ENCODE measurements around the gene EREG. TPM values are rescaled to one million over a fixed set of nuclear protein-coding genes. Genes with fewer than 3 reads are reported as not detected.

Gene EREG
- total RNA-seq, 1 experiment from 2014 or later = 0.46 TPM

DNA sequence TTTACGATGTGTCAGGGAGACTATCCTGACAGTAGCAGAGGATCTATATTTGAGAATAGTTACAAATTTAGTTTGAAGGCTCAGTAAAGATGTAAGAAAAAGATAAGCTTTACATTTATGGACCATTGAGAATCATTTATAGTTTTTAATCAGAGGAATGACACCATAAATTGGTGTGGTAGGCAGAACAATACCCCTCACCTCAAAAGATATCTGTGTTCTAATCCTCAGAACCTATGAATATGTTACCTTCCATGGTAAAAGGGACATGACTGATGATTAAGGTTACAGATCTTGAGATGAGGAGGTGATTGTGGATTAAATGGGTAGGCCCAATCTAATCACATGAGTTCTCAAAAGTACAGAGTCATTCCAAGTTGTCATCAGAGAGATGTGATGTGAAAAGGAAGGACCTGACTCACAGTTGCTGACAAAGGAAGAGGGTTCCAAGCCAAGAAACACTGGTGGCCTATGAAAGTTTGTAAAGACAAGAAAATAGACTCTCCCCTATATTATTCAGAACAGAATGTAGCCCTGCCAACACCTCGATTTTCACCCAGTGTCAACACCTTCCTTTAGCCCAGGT is 27.0 kb downstream of the EREG start:
- ChIA-PET POLR2A (ENCODE audit: unreplicated experiment) (no interaction called here), CTCF (no interaction called here)
- H4K20me1 ChIP-seq (ENCODE audit: insufficient read depth) = no peaks in the 10 kb centered on the region
- H3K4me3 ChIP-seq = no peak overlapping the region
- no peak for DNase-seq
- H3K9me3 ChIP-seq (ENCODE audit: insufficient read depth, low read depth) = no peaks in the 10 kb centered on the region
- no peaks in the 10 kb centered on the region for H3K27me3 ChIP-seq (ENCODE audit: insufficient read depth, low read depth)
- no TSS peak for BruUV-seq (replicated peaks)
- H3K79me2 ChIP-seq (ENCODE audit: low read depth) = no peaks in the 10 kb centered on the region
- H3K36me3 ChIP-seq (ENCODE audit: low read depth) = no peaks in the 10 kb centered on the region
- no peak overlapping the region for H3K4me2 ChIP-seq
- H3K4me1 ChIP-seq (replicated peaks; ENCODE audit: insufficient read depth) = no peaks in the 10 kb centered on the region; the same call in 1 of the 2 replicates
- no peaks in the 10 kb centered on the region for H3K9me2 ChIP-seq (ENCODE audit: insufficient read depth)
- no peaks in the 10 kb centered on the region for H3F3A ChIP-seq (ENCODE audit: insufficient read depth, low read depth)
- no peak for TF ChIP-seq EZH2 (IDR thresholded peaks at IDR 0.05; ENCODE audit: low read depth)
- TF ChIP-seq, protein P1, sequence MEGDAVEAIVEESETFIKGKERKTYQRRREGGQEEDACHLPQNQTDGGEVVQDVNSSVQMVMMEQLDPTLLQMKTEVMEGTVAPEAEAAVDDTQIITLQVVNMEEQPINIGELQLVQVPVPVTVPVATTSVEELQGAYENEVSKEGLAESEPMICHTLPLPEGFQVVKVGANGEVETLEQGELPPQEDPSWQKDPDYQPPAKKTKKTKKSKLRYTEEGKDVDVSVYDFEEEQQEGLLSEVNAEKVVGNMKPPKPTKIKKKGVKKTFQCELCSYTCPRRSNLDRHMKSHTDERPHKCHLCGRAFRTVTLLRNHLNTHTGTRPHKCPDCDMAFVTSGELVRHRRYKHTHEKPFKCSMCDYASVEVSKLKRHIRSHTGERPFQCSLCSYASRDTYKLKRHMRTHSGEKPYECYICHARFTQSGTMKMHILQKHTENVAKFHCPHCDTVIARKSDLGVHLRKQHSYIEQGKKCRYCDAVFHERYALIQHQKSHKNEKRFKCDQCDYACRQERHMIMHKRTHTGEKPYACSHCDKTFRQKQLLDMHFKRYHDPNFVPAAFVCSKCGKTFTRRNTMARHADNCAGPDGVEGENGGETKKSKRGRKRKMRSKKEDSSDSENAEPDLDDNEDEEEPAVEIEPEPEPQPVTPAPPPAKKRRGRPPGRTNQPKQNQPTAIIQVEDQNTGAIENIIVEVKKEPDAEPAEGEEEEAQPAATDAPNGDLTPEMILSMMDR (conservative IDR thresholded peaks at IDR 0.05) = no peak
- H2AFZ ChIP-seq = no peak overlapping the region
- intact Hi-C loops (cut with micrococcal nuclease; ENCODE audit: unreplicated experiment) = no loop called here
- no peak overlapping the region for H3K27ac ChIP-seq

GRCh38 chr4:74394476-74395136 is 29.7 kb downstream of the EREG start:
- Histone ChIP-seq H2AFZ (no peak overlapping the region), H3K4me3 (no peak overlapping the region), H3K9me3 (ENCODE audit: insufficient read depth, low read depth) (no peaks in the 10 kb centered on the region), H3F3A (ENCODE audit: insufficient read depth, low read depth) (no peaks in the 10 kb centered on the region), H3K36me3 (ENCODE audit: low read depth) (no peaks in the 10 kb centered on the region), H3K4me1 (replicated peaks; ENCODE audit: insufficient read depth) (no peaks in the 10 kb centered on the region; the same call in 1 of the 2 replicates), H3K79me2 (ENCODE audit: low read depth) (no peaks in the 10 kb centered on the region), H3K4me2 (no peak overlapping the region), H3K27ac (0 out of 2 replicates have a peak overlapping the region, but pooled peaks have one; percentile 16), H3K9me2 (ENCODE audit: insufficient read depth) (no peaks in the 10 kb centered on the region), H3K27me3 (ENCODE audit: insufficient read depth, low read depth) (no peaks in the 10 kb centered on the region), H4K20me1 (ENCODE audit: insufficient read depth) (no peaks in the 10 kb centered on the region)
- DNase-seq = peak; percentile 40 to 58
- ChIA-PET CTCF (no interaction called here), POLR2A (ENCODE audit: unreplicated experiment) (no interaction called here)
- TF ChIP-seq EZH2 (IDR thresholded peaks at IDR 0.05; ENCODE audit: low read depth) = no peak
- TF ChIP-seq, protein P1 (conservative IDR thresholded peaks at IDR 0.05) = no peak
- intact Hi-C loops (cut with micrococcal nuclease; ENCODE audit: unreplicated experiment) = loop anchor here (2.0 kb wide), 1 partner anchor 20 kb away; no protein-coding TSS in a partner anchor
- BruUV-seq (replicated peaks) = no TSS peak

DNA sequence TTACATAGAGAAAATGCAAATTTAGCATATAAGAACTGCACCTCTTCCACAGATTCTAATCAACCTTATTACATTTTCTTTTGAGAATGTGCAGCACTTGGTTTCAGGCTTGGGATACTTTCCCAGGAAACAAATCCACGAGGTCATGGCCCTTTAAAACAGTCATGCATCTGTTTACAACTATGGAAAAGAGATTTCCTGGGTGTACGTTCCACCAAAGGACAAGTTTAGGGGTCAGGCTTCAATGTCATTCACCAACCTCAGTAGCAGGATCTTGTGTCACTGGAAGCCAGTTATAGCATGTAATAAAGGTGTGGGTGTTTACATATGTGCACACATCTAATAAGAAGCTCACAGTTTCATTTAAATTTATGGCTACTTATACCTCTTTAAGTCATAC is 30.7 kb downstream of the EREG start:
- Histone ChIP-seq H3F3A (ENCODE audit: insufficient read depth, low read depth) (no peaks in the 10 kb centered on the region), H3K4me3 (no peak overlapping the region), H4K20me1 (ENCODE audit: insufficient read depth) (no peaks in the 10 kb centered on the region), H3K4me2 (no peak overlapping the region), H3K27me3 (ENCODE audit: insufficient read depth, low read depth) (no peaks in the 10 kb centered on the region), H3K79me2 (ENCODE audit: low read depth) (no peaks in the 10 kb centered on the region), H3K4me1 (replicated peaks; ENCODE audit: insufficient read depth) (no peaks in the 10 kb centered on the region; the same call in 1 of the 2 replicates), H3K9me2 (ENCODE audit: insufficient read depth) (no peaks in the 10 kb centered on the region), H3K27ac (no peak overlapping the region), H2AFZ (no peak overlapping the region), H3K36me3 (ENCODE audit: low read depth) (no peaks in the 10 kb centered on the region), H3K9me3 (ENCODE audit: insufficient read depth, low read depth) (no peaks in the 10 kb centered on the region)
- no TSS peak for BruUV-seq (replicated peaks)
- CTCF ChIA-PET = no interaction called here
- POLR2A ChIA-PET (ENCODE audit: unreplicated experiment) = interaction anchor here (0.6 kb wide), 1 partner anchor 1753 kb away, joined by 4 read pairs; no protein-coding TSS in a partner anchor
- DNase-seq = no peak
- intact Hi-C loops (cut with micrococcal nuclease; ENCODE audit: unreplicated experiment) = loop anchor here (2.0 kb wide), 1 partner anchor 21 kb away; no protein-coding TSS in a partner anchor
- TF ChIP-seq, protein P1 (conservative IDR thresholded peaks at IDR 0.05) = no peak
- no peak for TF ChIP-seq EZH2 (IDR thresholded peaks at IDR 0.05; ENCODE audit: low read depth)

All from PC-9 (cell line).